HEK293 (cell line): ENCODE results near the gene MSX1.

Experiments used
- PBX3 ChIP-seq: sonication (generic); formaldehyde crosslinking; IDR thresholded peaks from 2 replicates; pipeline ENCODE4 v1.8.1; 2022; ENCODE audit warnings: mild to moderate bottlenecking, moderate library complexity, missing genetic modification reagents
- ZBTB20 ChIP-seq: fragments of 450-650 bp; formaldehyde crosslinking; IDR thresholded peaks from 2 replicates; pipeline ENCODE4 v1.5.1; 2016; ENCODE audit warnings: missing biosample characterization, missing genetic modification characterization
- ZBTB8A ChIP-seq: fragments of 450-650 bp; formaldehyde crosslinking; IDR thresholded peaks from 2 replicates; pipeline ENCODE4 v1.5.1; 2016; ENCODE audit warnings: missing biosample characterization, missing genetic modification characterization
- ZFP3 ChIP-seq: fragments of 450-650 bp; formaldehyde crosslinking; IDR thresholded peaks from 2 replicates; pipeline ENCODE4 v1.5.1; 2016; ENCODE audit warnings: low read depth, missing biosample characterization, missing genetic modification characterization
- ZNF24 ChIP-seq: fragments of 450-650 bp; formaldehyde crosslinking; IDR thresholded peaks from 2 replicates; pipeline ENCODE4 v1.5.1; 2016; ENCODE audit warnings: missing biosample characterization, missing genetic modification characterization
- ZNF302 ChIP-seq: fragments of 450-650 bp; formaldehyde crosslinking; IDR thresholded peaks from 2 replicates; pipeline ENCODE4 v1.5.1; 2016; ENCODE audit warnings: missing biosample characterization, missing genetic modification characterization, low read depth

GRCh38 chr4:4881432-4881831, 22.0 kb downstream of the MSX1 start:
- no peak for TF ChIP-seq ZBTB20 (tag by site-specific recombination)
- no peak for TF ChIP-seq PBX3 (CRISPR knock-in tag)
- TF ChIP-seq ZNF302 (tag by site-specific recombination), result no peak
- TF ChIP-seq ZBTB8A (tag by site-specific recombination), result no peak
- no peak for TF ChIP-seq ZFP3 (tag by site-specific recombination)
- TF ChIP-seq ZNF24 (tag by site-specific recombination), result no peak
